A549 (cell line): ENCODE measurements around the gene KRTAP9-8. TPM values are rescaled to one million over a fixed set of nuclear protein-coding genes. Genes with fewer than 3 reads are reported as not detected.
"Not testable (repeated sequence)": the region's sequence is repeated elsewhere in the genome, so short reads cannot be mapped to it uniquely, and the experiment has no call there.

ENCODE experiments used
- ATAC-seq, 2 experiments: fragments of 200-7000 bp in 1 of 2; fragments of >200 bp in 1 of 2; cut with Nextera tagmentation in 1 of 2; cut with Tn5 transposase in 1 of 2; 3 replicates each; pipeline versions ENCODE4 v1.8.0 to v1.9.1; 2018 to 2020; ENCODE audit warnings: mild to moderate bottlenecking in 1 of 2, moderate library complexity in 1 of 2
- CTCF ChIA-PET: fragments of 300-600 bp; sonication (Branson Sonifier 250); formaldehyde crosslinking; extraction: SDS; loops from one replicate; lab custom pipeline; 2021; ENCODE audit warnings: antibody characterized with exemption, inconsistent platforms; lab: Yijun Ruan, JAX
- POLR2A ChIA-PET: fragments of 350-600 bp; formaldehyde crosslinking; extraction: SDS; loops from one replicate; lab custom pipeline; 2021; ENCODE audit warnings: antibody characterized with exemption, inconsistent platforms; lab: Yijun Ruan, JAX
- DNase-seq, 2 experiments: peaks; one replicate each; pipeline versions ENCODE4 v3.0.0 to v3.0.0-alpha.2; 2011 to 2016; ENCODE audit warnings: low read depth in 1 of 2, low spot score in 1 of 2
- FAIRE-seq: peaks from 2 replicates; lab custom pipeline; 2011; peaks lifted over from hg19 to GRCh38; lab: Jason Lieb, UNC
- H3K27ac ChIP-seq, 2 experiments: fragments of >200 bp; sonication (Bioruptor Twin); formaldehyde crosslinking; 3 replicates each; pipeline ENCODE4 v1.5.1; 2016 to 2017
- H3K4me1 ChIP-seq: fragments of >200 bp; sonication (Bioruptor Twin); formaldehyde crosslinking; 3 replicates; pipeline ENCODE4 v1.6.1; 2016
- H3K4me2 ChIP-seq: fragments of >200 bp; sonication (Bioruptor Twin); formaldehyde crosslinking; 3 replicates; pipeline ENCODE4 v1.6.1; 2016
- H3K4me3 ChIP-seq: fragments of >200 bp; sonication (Bioruptor Twin); formaldehyde crosslinking; 3 replicates; pipeline ENCODE4 v1.5.1; 2016
- H3K9me3 ChIP-seq: fragments of >200 bp; sonication (Bioruptor Twin); formaldehyde crosslinking; 3 replicates; pipeline ENCODE4 v1.6.1; 2016
- BHLHE40 ChIP-seq: IDR thresholded peaks from 2 replicates; pipeline ENCODE4 v1.6.1; 2012; ENCODE audit warnings: low read depth, low read length, inconsistent platforms
- CBX2 ChIP-seq: fragments of 200-600 bp; sonication (generic); IDR thresholded peaks from 2 replicates; pipeline ENCODE4 v1.6.1; 2016; ENCODE audit warnings: low read depth, mild to moderate bottlenecking, borderline replicate concordance
- FOSL2 ChIP-seq, 2 experiments: fragments of 450-650 bp in 1 of 2; fragments of >200 bp in 1 of 2; sonication (Bioruptor Twin) in 1 of 2; formaldehyde crosslinking; IDR thresholded peaks; 2 replicates each; pipeline versions ENCODE4 v1.5.0 to v1.6.1; 2016 to 2020; ENCODE audit warnings: mild to moderate bottlenecking in 1 of 2, moderate library complexity in 1 of 2
- GATA3 ChIP-seq: IDR thresholded peaks from 2 replicates; pipeline ENCODE4 v1.6.1; 2012; ENCODE audit warnings: borderline replicate concordance
- HEYL ChIP-seq: fragments of 250-450 bp; sonication (Bioruptor Pico); IDR thresholded peaks from 2 replicates; pipeline ENCODE4 v1.8.0; 2021; ENCODE audit warnings: mild to moderate bottlenecking, moderate library complexity
- HOXB5 ChIP-seq: fragments of 250-450 bp; sonication (Bioruptor Pico); IDR thresholded peaks from 2 replicates; pipeline ENCODE4 v1.5.0; 2020; ENCODE audit warnings: mild to moderate bottlenecking, moderate library complexity
- JUN ChIP-seq, 2 experiments: fragments of >200 bp; sonication (Bioruptor Twin); formaldehyde crosslinking; IDR thresholded peaks; 2 replicates in 1 of 2; 3 replicates in 1 of 2; pipeline ENCODE4 v1.6.1; 2016 to 2017
- JUNB ChIP-seq: fragments of >200 bp; sonication (Bioruptor Twin); formaldehyde crosslinking; IDR thresholded peaks from 2 replicates; pipeline ENCODE4 v1.6.1; 2016
- NFE2L2 ChIP-seq: fragments of 150-350 bp; conservative IDR thresholded peaks from 2 replicates; pipeline ENCODE4 v1.6.1; 2014; ENCODE audit warnings: low read length
- PBX3 ChIP-seq: IDR thresholded peaks from 2 replicates; pipeline ENCODE4 v1.6.1; 2012
- SMC3 ChIP-seq: fragments of >200 bp; sonication (Bioruptor Twin); formaldehyde crosslinking; IDR thresholded peaks from 3 replicates; pipeline ENCODE4 v1.6.1; 2018; ENCODE audit warnings: inconsistent platforms
- TFCP2L1 ChIP-seq: fragments of 250-450 bp; sonication (Bioruptor Pico); IDR thresholded peaks from 2 replicates; pipeline ENCODE4 v1.5.0; 2021; ENCODE audit warnings: mild to moderate bottlenecking
- USF2 ChIP-seq: fragments of 450-650 bp; IDR thresholded peaks from 2 replicates; pipeline ENCODE4 v1.6.1; 2014; ENCODE audit warnings: antibody characterized with exemption
- ZNF302 ChIP-seq: fragments of 250-450 bp; sonication (Bioruptor Pico); IDR thresholded peaks from 2 replicates; pipeline ENCODE4 v1.9.0; 2021; ENCODE audit warnings: inconsistent platforms, mild to moderate bottlenecking, moderate library complexity
- WGBS: methylation state at CpG from one replicate; pipeline ENCODE4 v1.1.6; 2017; ENCODE audit errors: missing lambda C conversion rate; 5-methylcytosine and 5-hydroxymethylcytosine counted together
- polyA minus RNA-seq: library from RNA; depleted of rRNA, polyadenylated mRNA; stranded (reverse); fragments of >200 nt; gene quantifications from 2 replicates; pipeline ENCODE4 v1.2.3, GENCODE V29; 2011; rRNA and poly(A)+ RNA removed
- polyA plus RNA-seq, 4 experiments: library from polyadenylated mRNA; depleted of rRNA in 3 of 4; stranded (reverse); fragments of >200 nt; fragmentation: RNase III in 1 of 4; extraction: RNeasy Plus Mini Kit Qiagen cat#74134 plus additional on column Dnase treatment in 1 of 4; gene quantifications; 2 replicates in 3 of 4; 3 replicates in 1 of 4; pipeline ENCODE4 v1.2.3, GENCODE V29; 2011 to 2017

The KRTAP9-8 gene
- polyA plus RNA-seq (2011; rRNA removed), result not detected in 2 replicates
- not detected in 2 replicates for polyA plus RNA-seq (2012; cell fraction: cytosol; rRNA removed)
- not detected in 2 replicates for polyA plus RNA-seq (2012; cell fraction: nucleus; rRNA removed)
- not detected in 3 replicates for polyA plus RNA-seq (2017; fragmentation: RNase III; extraction: RNeasy Plus Mini Kit Qiagen cat#74134 plus additional on column Dnase treatment)
- polyA minus RNA-seq, result not detected in 2 replicates

GRCh38 chr17:41237949-41238437 lies at the start of gene KRTAP9-8:
KRTAP9-8 (plus strand) TSS chr17:41237999; CDS start chr17:41238052, 53 bp downstream.
- CTCF ChIA-PET, POLR2A ChIA-PET: not testable (repeated sequence)
- WGBS, result 24% methylated on average over 3 of the region's 3 CpGs

GRCh38 chr17:41189837-41190318 lies 47.9 kb upstream of the KRTAP9-8 start, which contains the start of gene KRTAP9-1:
KRTAP9-1 (plus strand) TSS chr17:41189887; CDS start chr17:41189887, 0 bp downstream.
- not testable (repeated sequence) for FAIRE-seq
- WGBS, result 33% methylated on average over 1 of the region's 1 CpG

More at GRCh38 chr17:41237949-41238437, at the start of gene KRTAP9-8:
- not testable (repeated sequence) for H3K4me3 ChIP-seq, H3K4me2 ChIP-seq, H3K27ac ChIP-seq, H3K4me1 ChIP-seq, ATAC-seq, DNase-seq, FAIRE-seq
- peaks cover 18% of the 10 kb centered on the region; the same call in 2 of the 3 replicates for H3K9me3 ChIP-seq

GRCh38 chr17:41190328-41190727 lies 47.5 kb upstream of the KRTAP9-8 start:
- no peak; a peak in 1 of 6 replicates for ATAC-seq
- 77% methylated on average over 2 of the region's 3 CpGs for WGBS
- no peak overlapping the region for H3K4me2 ChIP-seq
- FAIRE-seq, result no peak
- no peaks in the 10 kb centered on the region for H3K4me1 ChIP-seq
- H3K4me3 ChIP-seq, result no peak overlapping the region
- DNase-seq, result no peak
- no peak overlapping the region for H3K27ac ChIP-seq
- ChIA-PET POLR2A (no interaction called here), CTCF (no interaction called here)
- TF ChIP-seq CBX2, result no peak
- TF ChIP-seq GATA3, result no peak
- TF ChIP-seq USF2, result no peak
- TF ChIP-seq ZNF302 (CRISPR knock-in tag), result no peak
- TF ChIP-seq JUNB, result no peak
- no peak for TF ChIP-seq FOSL2 (IDR thresholded peaks at IDR 0.05)
- TF ChIP-seq FOSL2 (CRISPR knock-in tag; IDR thresholded peaks at IDR 0.05), result no peak
- TF ChIP-seq NFE2L2, result no peak
- no peaks in the 10 kb centered on the region for H3K9me3 ChIP-seq

More at GRCh38 chr17:41189837-41190318, 47.9 kb upstream of the KRTAP9-8 start, which contains the start of gene KRTAP9-1:
- CTCF ChIA-PET, ATAC-seq, H3K4me3 ChIP-seq, POLR2A ChIA-PET, H3K4me2 ChIP-seq, H3K9me3 ChIP-seq, DNase-seq, H3K27ac ChIP-seq, H3K4me1 ChIP-seq: not testable (repeated sequence)

GRCh38 chr17:41196068-41196467 lies 41.7 kb upstream of the KRTAP9-8 start:
- DNase-seq (no peak), FAIRE-seq (no peak), ATAC-seq (no peak)
- H3K9me3 ChIP-seq, result 0 out of 3 replicates have a peak, but pooled peaks cover 2% of the 10 kb centered on the region
- no peak overlapping the region for H3K27ac ChIP-seq
- TF ChIP-seq JUN (IDR thresholded peaks at IDR 0.05) (no peak), TFCP2L1 (no peak), SMC3 (no peak), HEYL (CRISPR knock-in tag) (no peak), PBX3 (no peak), HOXB5 (CRISPR knock-in tag) (no peak), NFE2L2 (no peak), BHLHE40 (no peak)
- CTCF ChIA-PET, result no interaction called here
- 19% methylated on average over 1 of the region's 1 CpG for WGBS
- H3K4me2 ChIP-seq, result no peak overlapping the region
- H3K4me3 ChIP-seq, result no peak overlapping the region
- POLR2A ChIA-PET, result no interaction called here
- H3K4me1 ChIP-seq, result no peaks in the 10 kb centered on the region
